Raji (cell line): ENCODE results near the gene RIN1.

ENCODE experiments used
- POLR2A ChIP-seq: IDR thresholded peaks from 2 replicates; pipeline ENCODE4 v1.6.1; 2011; ENCODE audit warnings: low read depth, low read length, control low read depth; ENCODE audit not compliant: insufficient read depth

The RIN1 gene

GRCh38 chr11:66328302-66329144 is 7.7 kb downstream of the RIN1 start:
- peak; percentile 48 for TF ChIP-seq POLR2A

- no peak for TF ChIP-seq POLR2A
Observed at GRCh38 chr11:66328031-66328301, 8.3 kb downstream of the RIN1 start.

GRCh38 chr11:66327171-66328030 is 8.8 kb downstream of the RIN1 start:
- TF ChIP-seq POLR2A, result no peak

DNA sequence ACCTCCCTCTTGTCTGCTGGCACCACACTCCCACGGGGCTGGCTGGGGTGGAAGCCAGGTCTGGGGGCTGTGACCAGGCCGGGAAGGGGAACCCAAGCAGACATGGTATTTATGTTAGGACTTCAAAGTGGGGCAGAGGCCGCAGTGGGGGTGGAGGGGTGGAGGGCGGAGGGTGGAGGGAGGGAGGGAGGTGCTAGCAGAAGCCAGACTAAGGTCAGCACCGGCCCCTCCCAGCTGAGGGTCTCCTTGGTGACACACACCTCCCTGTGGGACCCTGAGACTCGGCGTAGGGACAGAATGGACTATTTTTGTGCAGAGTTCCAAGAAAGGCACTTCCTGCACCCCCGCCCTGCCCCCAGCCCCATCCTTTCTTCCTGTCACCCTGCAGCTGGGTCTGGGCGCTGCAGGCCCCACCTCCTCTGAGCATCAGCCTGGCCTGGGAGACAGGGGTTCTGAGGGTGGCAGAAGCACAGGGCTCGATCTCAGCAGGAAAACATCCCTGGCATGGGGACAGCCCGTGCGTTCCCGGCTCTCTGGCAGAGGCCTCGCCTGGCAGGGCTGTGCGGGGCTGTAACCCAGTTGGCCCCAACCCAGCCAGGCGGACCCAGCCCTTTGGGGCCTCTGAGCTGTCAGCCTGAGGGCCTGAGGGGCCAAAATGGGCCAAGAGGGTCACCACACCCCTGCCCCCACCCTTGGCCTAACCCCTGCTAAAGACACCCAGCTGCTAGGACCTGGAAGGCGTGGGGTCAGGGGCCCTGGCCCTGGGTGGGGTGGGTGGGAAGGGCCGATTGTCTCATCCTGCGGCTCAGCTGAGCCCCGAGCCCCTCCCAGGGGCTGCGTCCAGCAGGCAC is 9.7 kb downstream of the RIN1 start:
- no peak for TF ChIP-seq POLR2A

GRCh38 chr11:66325263-66325671 is 11.0 kb downstream of the RIN1 start:
- no peak for TF ChIP-seq POLR2A

DNA sequence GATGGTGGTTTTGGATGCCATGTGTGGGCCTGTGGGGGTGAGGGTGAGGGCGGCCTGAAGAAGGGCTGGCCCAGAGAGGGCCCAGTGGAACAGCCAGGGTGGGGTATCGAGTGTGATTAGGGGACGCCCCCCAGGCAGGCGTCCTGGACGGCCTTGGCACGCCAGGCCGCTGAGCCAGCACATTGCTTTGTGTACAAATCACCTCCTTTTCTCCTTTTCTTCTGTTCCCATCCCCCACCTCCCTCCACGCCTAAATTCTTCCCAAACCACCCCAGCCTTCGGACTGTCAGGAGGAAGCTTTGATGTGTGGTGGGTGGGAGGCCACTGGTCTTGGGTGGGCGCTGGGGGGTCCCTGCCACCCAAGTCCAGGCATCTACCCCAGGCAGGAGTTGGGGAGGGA is 11.6 kb downstream of the RIN1 start:
- no peak for TF ChIP-seq POLR2A

DNA sequence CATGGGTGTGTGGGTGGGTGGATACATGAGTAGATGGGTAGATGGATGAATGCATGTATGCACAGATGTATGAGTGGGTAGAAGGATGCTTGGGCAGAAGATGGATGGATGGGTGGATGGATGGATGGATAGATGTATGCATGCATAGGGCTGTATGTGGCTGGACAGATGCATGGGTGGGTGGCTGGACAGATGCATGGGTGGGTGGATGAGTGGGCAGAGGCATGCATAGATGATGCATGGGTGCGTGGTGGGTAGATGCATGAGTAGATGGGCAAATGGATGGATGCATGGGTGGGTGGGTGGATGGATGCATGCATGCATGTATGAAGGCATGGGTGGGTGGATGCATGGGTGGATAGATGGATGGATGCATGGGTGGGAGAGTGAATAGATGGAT is 12.6 kb downstream of the RIN1 start:
- no peak for TF ChIP-seq POLR2A

GRCh38 chr11:66322732-66323427 is 13.4 kb downstream of the RIN1 start:
- no peak for TF ChIP-seq POLR2A

DNA sequence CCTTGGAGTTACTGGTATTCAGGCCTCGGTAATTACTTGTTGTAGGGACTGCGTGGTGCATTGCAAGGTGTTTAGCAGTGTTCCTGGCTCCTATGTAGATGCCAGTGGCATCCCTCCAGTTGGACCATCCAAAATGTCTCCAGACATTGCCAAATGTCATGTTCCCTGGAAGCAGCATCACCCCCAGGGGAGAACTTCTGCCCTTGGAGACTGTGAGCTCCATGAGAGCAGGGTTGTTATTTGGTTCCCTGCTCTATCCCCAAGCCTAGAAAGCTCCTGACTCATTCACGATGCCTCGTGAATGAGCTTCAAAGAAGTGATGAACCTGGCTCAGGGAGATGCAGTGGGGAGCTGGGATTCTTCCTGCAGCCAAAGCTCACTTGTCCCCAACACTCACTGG is 14.6 kb downstream of the RIN1 start:
- no peak for TF ChIP-seq POLR2A

DNA sequence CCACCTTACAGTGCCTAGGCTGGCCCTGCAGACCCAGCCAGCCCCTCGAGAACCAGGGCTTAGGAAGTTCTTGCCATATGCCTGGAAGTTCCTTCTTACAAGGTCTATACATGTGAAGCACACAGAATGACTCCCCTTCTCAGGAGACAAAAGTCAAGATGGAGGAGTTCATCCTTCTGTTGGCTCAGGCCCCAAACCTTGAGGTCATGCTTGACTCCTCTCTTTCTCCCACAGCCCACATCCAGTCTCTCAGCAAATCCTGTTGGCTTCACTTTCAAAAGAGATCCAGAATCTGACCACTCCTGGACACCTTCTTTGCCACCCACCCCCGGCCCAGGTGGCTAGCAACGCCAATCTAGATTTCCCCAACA is 17.6 kb downstream of the RIN1 start:
- no peak for TF ChIP-seq POLR2A

- no peak for TF ChIP-seq POLR2A
Observed at GRCh38 chr11:66317723-66318599, 18.3 kb downstream of the RIN1 start.

- TF ChIP-seq POLR2A, result 0 out of 2 replicates have a peak, but pooled peaks have one; percentile 20
Observed at GRCh38 chr11:66317322-66317722, 18.9 kb downstream of the RIN1 start.

GRCh38 chr11:66316849-66317251 is 19.4 kb downstream of the RIN1 start, which contains the start of gene CD248:
Gene CD248 (minus strand): TSS chr11:66317044. CDS start chr11:66317027, 17 bp downstream.
- no peak for TF ChIP-seq POLR2A
